Measurements from ENCODE around the gene IL1RAPL1.

Gene IL1RAPL1

GRCh38 chrX:29788991-29789699 is 1201.9 kb downstream of the IL1RAPL1 start:
- no peak overlapping the region for H3K9ac ChIP-seq (ENCODE audit: low read depth, low read length)
- H3K36me3 ChIP-seq (ENCODE audit: control insufficient read depth, insufficient read depth, low read length) = no peaks in the 10 kb centered on the region
- no peaks in the 10 kb centered on the region for H3K27me3 ChIP-seq (ENCODE audit: control insufficient read depth, insufficient read depth, low read length)
- H3K4me3 ChIP-seq (ENCODE audit: low read depth, low read length) = no peak overlapping the region
- no peak overlapping the region for H3K27ac ChIP-seq (ENCODE audit: low read depth, low read length)
- H3K4me1 ChIP-seq (ENCODE audit: control insufficient read depth, insufficient read depth, low read length) = peaks cover 7% of the 10 kb centered on the region
- H3K9me3 ChIP-seq (ENCODE audit: control insufficient read depth, insufficient read depth, low read length) = no peaks in the 10 kb centered on the region

- Histone ChIP-seq H3K4me3 (ENCODE audit: low read depth, low read length) (no peak overlapping the region), H3K36me3 (ENCODE audit: control insufficient read depth, insufficient read depth, low read length) (no peaks in the 10 kb centered on the region), H3K9ac (ENCODE audit: low read depth, low read length) (no peak overlapping the region), H3K27ac (ENCODE audit: low read depth, low read length) (no peak overlapping the region), H3K4me1 (ENCODE audit: control insufficient read depth, insufficient read depth, low read length) (peaks cover 7% of the 10 kb centered on the region), H3K9me3 (ENCODE audit: control insufficient read depth, insufficient read depth, low read length) (no peaks in the 10 kb centered on the region), H3K27me3 (ENCODE audit: control insufficient read depth, insufficient read depth, low read length) (peaks cover 3% of the 10 kb centered on the region; the same call in 1 of the 2 replicates)
Observed at GRCh38 chrX:29792335-29792734, 1205.1 kb downstream of the IL1RAPL1 start.

- Histone ChIP-seq H3K9me3 (ENCODE audit: control insufficient read depth, insufficient read depth, low read length) (no peaks in the 10 kb centered on the region), H3K9ac (ENCODE audit: low read depth, low read length) (no peak overlapping the region), H3K27ac (ENCODE audit: low read depth, low read length) (no peak overlapping the region), H3K4me1 (ENCODE audit: control insufficient read depth, insufficient read depth, low read length) (no peaks in the 10 kb centered on the region), H3K27me3 (ENCODE audit: control insufficient read depth, insufficient read depth, low read length) (peaks cover 3% of the 10 kb centered on the region; the same call in 1 of the 2 replicates), H3K4me3 (ENCODE audit: low read depth, low read length) (no peak overlapping the region), H3K36me3 (ENCODE audit: control insufficient read depth, insufficient read depth, low read length) (no peaks in the 10 kb centered on the region)
Observed at GRCh38 chrX:29797156-29797555, 1209.9 kb downstream of the IL1RAPL1 start.

GRCh38 chrX:29798469-29798868 is 1211.2 kb downstream of the IL1RAPL1 start:
- Histone ChIP-seq H3K9ac (ENCODE audit: low read depth, low read length) (no peak overlapping the region), H3K27me3 (ENCODE audit: control insufficient read depth, insufficient read depth, low read length) (peaks cover 3% of the 10 kb centered on the region; the same call in 1 of the 2 replicates), H3K9me3 (ENCODE audit: control insufficient read depth, insufficient read depth, low read length) (no peaks in the 10 kb centered on the region; the same call in 1 of the 2 replicates), H3K27ac (ENCODE audit: low read depth, low read length) (no peak overlapping the region), H3K4me3 (ENCODE audit: low read depth, low read length) (no peak overlapping the region), H3K4me1 (ENCODE audit: control insufficient read depth, insufficient read depth, low read length) (no peaks in the 10 kb centered on the region), H3K36me3 (ENCODE audit: control insufficient read depth, insufficient read depth, low read length) (no peaks in the 10 kb centered on the region)

DNA sequence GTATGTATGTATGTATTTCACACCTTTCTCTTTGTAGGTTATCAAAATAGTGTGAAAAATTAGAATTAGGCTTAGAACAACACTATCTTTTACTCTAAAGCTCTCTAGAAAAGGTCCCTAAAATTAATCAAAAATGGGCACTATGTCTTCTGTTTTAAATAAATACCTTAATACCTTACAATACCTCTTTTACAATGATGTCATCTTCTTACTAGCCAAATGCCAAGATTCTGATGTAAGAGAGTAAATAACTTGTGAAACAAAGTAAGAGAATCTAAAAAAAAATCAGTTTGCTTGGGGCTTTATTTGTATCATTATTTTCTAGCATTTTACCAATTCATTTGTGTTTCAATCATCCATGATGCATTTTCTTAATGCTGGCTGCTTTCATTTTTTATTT is 1225.9 kb downstream of the IL1RAPL1 start:
- H3K27ac ChIP-seq (ENCODE audit: low read depth, low read length) = no peak overlapping the region
- no peaks in the 10 kb centered on the region for H3K4me1 ChIP-seq (ENCODE audit: control insufficient read depth, insufficient read depth, low read length)
- no peaks in the 10 kb centered on the region for H3K27me3 ChIP-seq (ENCODE audit: control insufficient read depth, insufficient read depth, low read length)
- H3K4me3 ChIP-seq (ENCODE audit: low read depth, low read length) = no peak overlapping the region
- no peaks in the 10 kb centered on the region for H3K9me3 ChIP-seq (ENCODE audit: control insufficient read depth, insufficient read depth, low read length)
- H3K9ac ChIP-seq (ENCODE audit: low read depth, low read length) = no peak overlapping the region
- H3K36me3 ChIP-seq (ENCODE audit: control insufficient read depth, insufficient read depth, low read length) = no peaks in the 10 kb centered on the region

GRCh38 chrX:29824176-29824906 is 1237.1 kb downstream of the IL1RAPL1 start:
- H3K9me3 ChIP-seq (ENCODE audit: control insufficient read depth, insufficient read depth, low read length) = no peaks in the 10 kb centered on the region
- no peaks in the 10 kb centered on the region for H3K36me3 ChIP-seq (ENCODE audit: control insufficient read depth, insufficient read depth, low read length)
- peaks cover 3% of the 10 kb centered on the region; the same call in 1 of the 2 replicates for H3K4me1 ChIP-seq (ENCODE audit: control insufficient read depth, insufficient read depth, low read length)
- H3K4me3 ChIP-seq (ENCODE audit: low read depth, low read length) = no peak overlapping the region
- no peaks in the 10 kb centered on the region for H3K27me3 ChIP-seq (ENCODE audit: control insufficient read depth, insufficient read depth, low read length)
- H3K27ac ChIP-seq (ENCODE audit: low read depth, low read length) = no peak overlapping the region
- H3K9ac ChIP-seq (ENCODE audit: low read depth, low read length) = no peak overlapping the region

DNA sequence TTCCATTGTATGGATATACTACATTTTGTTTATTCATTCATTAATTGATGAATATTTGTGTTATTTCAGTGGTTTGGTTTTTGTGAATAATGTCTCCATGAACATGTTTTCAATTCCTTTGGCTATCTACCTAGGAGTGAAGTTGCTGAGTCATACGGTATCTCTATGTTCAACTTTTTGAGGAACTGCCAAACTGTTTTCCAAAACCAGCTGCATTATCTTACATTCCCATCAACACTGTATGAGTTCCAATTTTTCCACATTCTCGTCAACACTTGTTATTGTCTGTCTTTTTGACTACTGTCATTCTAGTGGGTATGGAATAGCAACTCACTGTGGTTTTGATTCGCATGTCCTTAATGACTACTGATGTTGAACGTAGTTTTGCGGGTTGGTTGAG is 1239.5 kb downstream of the IL1RAPL1 start:
- H3K9me3 ChIP-seq (ENCODE audit: control insufficient read depth, insufficient read depth, low read length) = no peaks in the 10 kb centered on the region
- no peak overlapping the region for H3K4me3 ChIP-seq (ENCODE audit: low read depth, low read length)
- H3K4me1 ChIP-seq (ENCODE audit: control insufficient read depth, insufficient read depth, low read length) = peaks cover 3% of the 10 kb centered on the region; the same call in 1 of the 2 replicates
- H3K36me3 ChIP-seq (ENCODE audit: control insufficient read depth, insufficient read depth, low read length) = no peaks in the 10 kb centered on the region
- no peak overlapping the region for H3K27ac ChIP-seq (ENCODE audit: low read depth, low read length)
- H3K9ac ChIP-seq (ENCODE audit: low read depth, low read length) = no peak overlapping the region
- H3K27me3 ChIP-seq (ENCODE audit: control insufficient read depth, insufficient read depth, low read length) = no peaks in the 10 kb centered on the region

GRCh38 chrX:29834311-29834710 is 1247.1 kb downstream of the IL1RAPL1 start:
- no peak overlapping the region for H3K27ac ChIP-seq (ENCODE audit: low read depth, low read length)
- H3K4me3 ChIP-seq (ENCODE audit: low read depth, low read length) = no peak overlapping the region
- no peak overlapping the region for H3K9ac ChIP-seq (ENCODE audit: low read depth, low read length)
- H3K4me1 ChIP-seq (ENCODE audit: control insufficient read depth, insufficient read depth, low read length) = no peaks in the 10 kb centered on the region
- no peaks in the 10 kb centered on the region for H3K36me3 ChIP-seq (ENCODE audit: control insufficient read depth, insufficient read depth, low read length)
- H3K27me3 ChIP-seq (ENCODE audit: control insufficient read depth, insufficient read depth, low read length) = no peaks in the 10 kb centered on the region
- H3K9me3 ChIP-seq (ENCODE audit: control insufficient read depth, insufficient read depth, low read length) = no peaks in the 10 kb centered on the region

GRCh38 chrX:29834764-29835163 is 1247.5 kb downstream of the IL1RAPL1 start:
- Histone ChIP-seq H3K27ac (ENCODE audit: low read depth, low read length) (no peak overlapping the region), H3K9me3 (ENCODE audit: control insufficient read depth, insufficient read depth, low read length) (no peaks in the 10 kb centered on the region), H3K36me3 (ENCODE audit: control insufficient read depth, insufficient read depth, low read length) (no peaks in the 10 kb centered on the region), H3K4me3 (ENCODE audit: low read depth, low read length) (no peak overlapping the region), H3K9ac (ENCODE audit: low read depth, low read length) (no peak overlapping the region), H3K4me1 (ENCODE audit: control insufficient read depth, insufficient read depth, low read length) (no peaks in the 10 kb centered on the region), H3K27me3 (ENCODE audit: control insufficient read depth, insufficient read depth, low read length) (no peaks in the 10 kb centered on the region)

DNA sequence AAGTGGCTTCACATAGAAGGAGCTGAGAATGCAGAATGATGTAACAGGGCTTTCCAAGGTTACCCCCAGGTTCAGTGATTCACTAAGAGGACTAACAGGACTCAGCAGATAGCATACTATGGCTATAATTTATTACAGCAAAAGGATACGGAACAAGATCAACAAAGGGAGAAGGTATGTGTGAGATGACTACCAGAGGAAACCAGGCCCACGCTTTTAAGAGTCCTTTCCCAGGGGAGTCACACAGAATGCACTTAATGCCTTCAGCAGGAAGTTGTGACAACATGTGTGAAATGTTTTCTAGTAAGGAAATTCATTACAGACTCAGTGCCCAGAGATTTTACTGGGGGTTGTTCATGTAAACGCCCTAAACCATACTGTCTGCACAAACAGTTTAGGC is 1254.5 kb downstream of the IL1RAPL1 start:
- no peaks in the 10 kb centered on the region for H3K9me3 ChIP-seq (ENCODE audit: control insufficient read depth, insufficient read depth, low read length)
- no peak overlapping the region for H3K4me3 ChIP-seq (ENCODE audit: low read depth, low read length)
- H3K36me3 ChIP-seq (ENCODE audit: control insufficient read depth, insufficient read depth, low read length) = no peaks in the 10 kb centered on the region
- no peaks in the 10 kb centered on the region for H3K4me1 ChIP-seq (ENCODE audit: control insufficient read depth, insufficient read depth, low read length)
- no peaks in the 10 kb centered on the region; the same call in 1 of the 2 replicates for H3K27me3 ChIP-seq (ENCODE audit: control insufficient read depth, insufficient read depth, low read length)
- H3K9ac ChIP-seq (ENCODE audit: low read depth, low read length) = no peak overlapping the region
- H3K27ac ChIP-seq (ENCODE audit: low read depth, low read length) = no peak overlapping the region

- Histone ChIP-seq H3K9ac (ENCODE audit: low read depth, low read length) (no peak overlapping the region), H3K36me3 (ENCODE audit: control insufficient read depth, insufficient read depth, low read length) (no peaks in the 10 kb centered on the region), H3K27ac (ENCODE audit: low read depth, low read length) (no peak overlapping the region), H3K9me3 (ENCODE audit: control insufficient read depth, insufficient read depth, low read length) (no peaks in the 10 kb centered on the region), H3K4me3 (ENCODE audit: low read depth, low read length) (no peak overlapping the region), H3K27me3 (ENCODE audit: control insufficient read depth, insufficient read depth, low read length) (no peaks in the 10 kb centered on the region; the same call in 1 of the 2 replicates), H3K4me1 (ENCODE audit: control insufficient read depth, insufficient read depth, low read length) (no peaks in the 10 kb centered on the region)
Observed at GRCh38 chrX:29842552-29842951, 1255.3 kb downstream of the IL1RAPL1 start.
